AG09319 (cell line): ENCODE data around the gene FBXO27.
"Not testable (repeated sequence)": the region's sequence is repeated elsewhere in the genome, so short reads cannot be mapped to it uniquely, and the experiment has no call there.

Source experiments
- DNase-seq: peaks from one replicate; pipeline ENCODE4 v3.0.0-alpha.2; 2010; ENCODE audit warnings: low read depth; ENCODE audit errors: extremely low read depth
- TF ChIP-seq, protein P1 (sequence below): IDR thresholded peaks from 2 replicates; pipeline ENCODE4 v1.5.1; 2011; ENCODE audit warnings: low read depth, mild to moderate bottlenecking, inconsistent platforms, low read length, moderate library complexity

The FBXO27 gene

DNA sequence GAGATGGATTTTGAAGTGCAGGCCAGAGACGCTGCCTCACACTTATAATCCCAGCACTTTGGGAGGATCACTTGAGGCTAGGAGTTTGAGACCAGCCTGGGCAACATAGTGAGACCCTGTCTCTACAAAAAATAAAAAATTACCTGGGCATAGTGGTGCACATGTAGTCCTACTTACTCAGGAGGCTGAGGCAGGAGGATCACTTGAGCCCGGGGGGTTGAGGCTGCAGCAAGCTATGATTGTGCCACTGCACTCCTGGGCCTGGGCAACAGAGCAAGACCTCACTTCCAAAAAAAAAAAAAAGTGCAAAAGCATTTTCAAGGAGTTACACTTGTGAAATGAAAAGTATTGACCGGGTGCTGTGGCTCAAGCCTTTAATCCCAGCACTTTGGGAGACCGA lies 29.2 kb downstream of the FBXO27 start:
- DNase-seq: no peak
- TF ChIP-seq, protein P1, sequence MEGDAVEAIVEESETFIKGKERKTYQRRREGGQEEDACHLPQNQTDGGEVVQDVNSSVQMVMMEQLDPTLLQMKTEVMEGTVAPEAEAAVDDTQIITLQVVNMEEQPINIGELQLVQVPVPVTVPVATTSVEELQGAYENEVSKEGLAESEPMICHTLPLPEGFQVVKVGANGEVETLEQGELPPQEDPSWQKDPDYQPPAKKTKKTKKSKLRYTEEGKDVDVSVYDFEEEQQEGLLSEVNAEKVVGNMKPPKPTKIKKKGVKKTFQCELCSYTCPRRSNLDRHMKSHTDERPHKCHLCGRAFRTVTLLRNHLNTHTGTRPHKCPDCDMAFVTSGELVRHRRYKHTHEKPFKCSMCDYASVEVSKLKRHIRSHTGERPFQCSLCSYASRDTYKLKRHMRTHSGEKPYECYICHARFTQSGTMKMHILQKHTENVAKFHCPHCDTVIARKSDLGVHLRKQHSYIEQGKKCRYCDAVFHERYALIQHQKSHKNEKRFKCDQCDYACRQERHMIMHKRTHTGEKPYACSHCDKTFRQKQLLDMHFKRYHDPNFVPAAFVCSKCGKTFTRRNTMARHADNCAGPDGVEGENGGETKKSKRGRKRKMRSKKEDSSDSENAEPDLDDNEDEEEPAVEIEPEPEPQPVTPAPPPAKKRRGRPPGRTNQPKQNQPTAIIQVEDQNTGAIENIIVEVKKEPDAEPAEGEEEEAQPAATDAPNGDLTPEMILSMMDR: no peak

DNA sequence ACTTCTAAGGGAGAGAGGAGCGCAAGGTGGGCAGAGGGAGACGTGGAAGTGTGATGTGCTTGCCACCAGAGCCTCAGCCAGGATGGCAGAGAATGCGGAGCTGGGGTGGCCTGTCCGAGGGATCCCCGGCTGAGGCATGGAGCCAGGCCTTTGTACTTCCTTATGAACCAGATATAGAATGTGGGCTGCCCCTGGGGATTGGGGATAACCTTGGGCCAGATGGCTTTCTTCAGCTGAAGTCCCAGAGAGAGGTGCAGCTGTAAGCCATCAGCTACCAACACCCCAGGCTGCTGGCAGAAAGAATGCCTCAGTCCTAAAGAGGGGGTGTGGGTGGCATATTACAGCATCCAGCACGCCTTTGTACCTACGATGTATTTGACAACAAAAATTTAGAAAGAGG lies 31.3 kb downstream of the FBXO27 start:
- TF ChIP-seq, protein P1: no peak
- no peak for DNase-seq

- DNase-seq: not testable (repeated sequence)
These were observed 34.8 kb downstream of the FBXO27 start for GRCh38 chr19:38997576-38997975.

DNA sequence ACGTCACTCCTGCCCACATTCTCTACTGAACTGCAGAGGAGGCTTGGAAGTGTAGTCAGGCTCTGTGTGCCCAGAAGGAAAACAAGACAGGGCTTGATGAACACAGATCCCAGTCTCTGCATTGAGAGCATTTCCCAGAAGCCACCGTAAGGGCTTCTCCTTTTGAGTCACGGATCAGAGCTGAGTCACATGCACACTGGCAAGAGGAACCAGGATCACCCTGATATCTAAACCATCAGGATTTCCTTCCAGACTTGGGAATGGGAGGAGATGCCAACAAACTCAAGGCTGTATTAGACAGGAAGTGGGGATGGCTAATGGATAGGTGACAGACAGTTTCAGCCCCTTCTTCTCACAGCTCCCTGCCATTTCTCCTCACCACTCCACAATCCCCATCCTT lies 39.1 kb downstream of the FBXO27 start:
- no peak for DNase-seq
- TF ChIP-seq, protein P1: no peak

GRCh38 chr19:38990949-38991697 lies 41.2 kb downstream of the FBXO27 start:
- TF ChIP-seq, protein P1: no peak
- no peak for DNase-seq

- not testable (repeated sequence) for DNase-seq
These were observed 42.7 kb downstream of the FBXO27 start for GRCh38 chr19:38989614-38990013.

DNA sequence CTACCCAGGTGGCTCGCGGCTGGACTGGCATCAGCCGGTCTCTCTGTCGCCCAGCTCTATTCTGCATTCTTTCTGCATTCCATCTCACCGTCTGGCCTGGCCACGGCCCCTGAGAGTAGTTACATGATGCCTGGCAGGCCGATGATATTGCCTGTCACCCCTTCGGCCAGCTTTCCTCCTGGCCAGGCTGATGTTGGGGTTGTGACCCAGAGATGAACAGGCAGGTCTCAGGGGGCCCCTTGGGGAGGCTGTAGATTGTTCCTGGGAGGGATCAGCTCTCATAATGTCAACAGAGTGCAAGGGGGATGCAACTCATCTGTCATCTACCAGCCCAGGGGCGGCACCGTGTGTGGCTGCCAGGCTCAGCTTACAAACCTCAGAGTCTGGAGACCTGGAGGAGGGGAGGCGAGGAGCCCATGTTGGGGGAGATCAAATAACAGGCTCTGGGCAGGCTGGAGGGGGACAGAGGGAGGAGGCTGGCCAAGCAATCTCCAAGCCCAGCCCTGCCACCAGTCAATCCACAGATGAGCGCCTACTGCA lies 43.2 kb downstream of the FBXO27 start:
- DNase-seq: no peak
- TF ChIP-seq, protein P1: no peak

DNA sequence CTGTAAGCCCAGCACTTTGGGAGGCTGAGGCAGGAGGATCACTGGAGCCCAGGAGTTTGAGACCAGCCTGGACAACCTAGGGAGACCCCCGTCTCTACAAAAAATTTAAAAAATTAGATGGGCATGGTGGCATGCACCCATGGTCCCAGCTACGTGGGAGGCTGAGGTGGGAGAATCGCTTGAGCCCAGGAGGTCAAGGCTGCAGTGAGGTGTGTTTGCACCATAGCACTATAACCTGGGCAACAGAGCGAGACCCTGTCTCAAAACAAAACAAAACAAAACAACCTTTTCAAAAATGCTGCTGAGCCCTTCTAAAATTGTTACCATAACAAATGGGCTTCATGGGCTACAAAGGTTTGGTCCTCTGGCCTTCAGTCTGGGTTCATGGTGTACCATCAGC lies 43.7 kb downstream of the FBXO27 start:
- DNase-seq: not testable (repeated sequence)

GRCh38 chr19:38987745-38988144 lies 44.6 kb downstream of the FBXO27 start:
- not testable (repeated sequence) for DNase-seq
